Lower leg skin (tissue), 4 donors: Measurements from ENCODE around the gene PTGDR2. TPM values are rescaled to one million over a fixed set of nuclear protein-coding genes. Genes with fewer than 3 reads are reported as not detected.

Experiments used
- DNase-seq, 2 donors: peaks; one replicate each; pipeline ENCODE4 v3.0.0-alpha.2; 2019; ENCODE audit warnings: low spot score in 2 of 2
- H3K4me3 ChIP-seq: fragments of 200-600 bp; sonication (generic); 2 replicates; pipeline ENCODE4 v1.5.1; 2017; ENCODE audit warnings: mild to moderate bottlenecking, low read depth; ENCODE audit not compliant: poor library complexity, severe bottlenecking
- CTCF ChIP-seq, 3 donors: fragments of 450-650 bp; IDR thresholded peaks; one replicate each; pipeline ENCODE4 v1.5.1; 2016; ENCODE audit warnings: antibody characterized with exemption in 3 of 3, mild to moderate bottlenecking in 3 of 3, moderate library complexity in 2 of 3
- POLR2A ChIP-seq, 2 donors: fragments of 450-650 bp; IDR thresholded peaks; one replicate each; pipeline ENCODE4 v1.6.1; 2016 to 2017; ENCODE audit warnings: antibody characterized with exemption in 2 of 2, mild to moderate bottlenecking in 1 of 2, moderate library complexity in 1 of 2
- WGBS, 2 donors: methylation state at CpG; one replicate each; pipeline ENCODE4 v1.1.5; 2018; 5-methylcytosine and 5-hydroxymethylcytosine counted together
- intact Hi-C: fragments of 100-400 bp; cut with DNase I; formaldehyde crosslinking; loops from one replicate; pipeline ENCODE4 v1.15.0; 2023; ENCODE audit warnings: low total_unique reads
- total RNA-seq, 4 donors: library from RNA; depleted of rRNA; stranded (reverse); fragments of >200 nt; gene quantifications; one replicate each; pipeline ENCODE4 v1.1.0, GENCODE V29; 2016

PTGDR2 gene
- total RNA-seq, 4 donors from 2014 or later: 0.13 to 0.64 (median 0.32) TPM

- peak in 1 of 2 donors; percentile 67 for DNase-seq
- WGBS, 2 donors: 59 to 63% methylated on average over 6 of the region's 6 CpGs
- intact Hi-C loops: no loop called here
- no peak overlapping the region for H3K4me3 ChIP-seq
- no peak for TF ChIP-seq CTCF (IDR thresholded peaks at IDR 0.05)
- no peak for TF ChIP-seq POLR2A (IDR thresholded peaks at IDR 0.05)
Observed at GRCh38 chr11:60889869-60890311, 34.1 kb upstream of the PTGDR2 start.

- no peak for TF ChIP-seq CTCF (IDR thresholded peaks at IDR 0.05)
- no peak for TF ChIP-seq POLR2A (IDR thresholded peaks at IDR 0.05)
- DNase-seq: peak in 1 of 2 donors; percentile 76
- WGBS, 2 donors: 66 to 67% methylated on average over 5 of the region's 5 CpGs
Observed at GRCh38 chr11:60887556-60887955, 31.8 kb upstream of the PTGDR2 start.

DNA sequence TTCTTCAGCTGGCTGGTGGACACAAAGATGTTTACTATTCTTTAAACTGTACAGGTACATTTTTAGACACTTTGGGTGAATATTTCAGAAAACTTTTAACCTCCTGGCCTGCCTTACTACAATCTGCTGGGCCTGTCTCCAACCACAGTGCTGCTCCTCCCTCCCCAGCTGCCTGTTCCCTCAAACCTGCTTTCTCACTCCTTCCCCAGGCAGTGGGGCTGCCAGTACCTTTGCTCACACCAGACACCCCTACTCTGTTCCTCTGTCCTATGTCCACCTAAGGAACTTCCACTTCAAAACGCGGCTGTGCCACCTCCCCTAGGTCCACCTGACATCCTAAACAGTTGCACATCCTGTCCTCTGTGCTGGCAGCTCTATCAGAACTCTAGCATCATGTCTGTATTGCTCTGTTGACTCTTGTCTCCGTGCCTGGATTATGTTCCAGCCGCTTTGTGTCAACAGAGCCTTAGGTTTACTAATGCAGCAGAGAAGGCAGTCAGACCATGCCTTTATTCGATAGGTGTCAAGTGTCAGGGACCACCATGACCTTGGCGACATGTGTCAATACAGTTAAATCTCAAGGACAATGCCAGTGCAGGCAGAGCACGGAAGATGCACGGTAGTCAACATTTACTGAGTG is 25.0 kb upstream of the PTGDR2 start:
- H3K4me3 ChIP-seq: no peak overlapping the region
- DNase-seq: peak in 1 of 2 donors; percentile 36
- intact Hi-C loops: loop anchor here (5.0 kb wide), 1 partner anchor 38 kb away; the partner anchor contains the start of gene CCDC86
- TF ChIP-seq POLR2A (IDR thresholded peaks at IDR 0.05) (no peak), CTCF (IDR thresholded peaks at IDR 0.05) (peak in 1 of 3 donors; percentile 64)
- 85 to 93% methylated on average over 8 of the region's 8 CpGs for WGBS, 2 donors

More at GRCh38 chr11:60887556-60887955, 31.8 kb upstream of the PTGDR2 start:
- intact Hi-C loops: no loop called here
- no peak overlapping the region for H3K4me3 ChIP-seq

- peak in 1 of 2 donors; percentile 25 for DNase-seq
- H3K4me3 ChIP-seq: no peak overlapping the region
- no peak for TF ChIP-seq CTCF (IDR thresholded peaks at IDR 0.05)
- no peak for TF ChIP-seq POLR2A (IDR thresholded peaks at IDR 0.05)
- whole genome bisulfite sequencing, 2 donors: 77 to 83% methylated on average over 5 of the region's 5 CpGs
- intact Hi-C loops: loop anchor here (5.0 kb wide), 1 partner anchor 38 kb away; the partner anchor contains the start of gene CCDC86
Observed at GRCh38 chr11:60879971-60880588, 24.3 kb upstream of the PTGDR2 start.

GRCh38 chr11:60879104-60879503 is 23.4 kb upstream of the PTGDR2 start:
- DNase-seq: no peak
- WGBS, 2 donors: 77 to 93% methylated on average over 1 of the region's 1 CpG
- no peak for TF ChIP-seq POLR2A (IDR thresholded peaks at IDR 0.05)
- no peak overlapping the region for H3K4me3 ChIP-seq
- intact Hi-C loops: no loop called here
